ENCODE data around the gene SAFB.

Gene SAFB

GRCh38 chr19:5628919-5629481, 6.1 kb downstream of the SAFB start:
- no peak for FAIRE-seq

- FAIRE-seq, result no peak
Observed at GRCh38 chr19:5631567-5632240, 8.8 kb downstream of the SAFB start.

GRCh38 chr19:5632241-5632612, 9.3 kb downstream of the SAFB start:
- FAIRE-seq, result no peak

- FAIRE-seq, result no peak
Observed at GRCh38 chr19:5632657-5633056, 9.8 kb downstream of the SAFB start.

- FAIRE-seq, result no peak
Observed at GRCh38 chr19:5635427-5635826, 12.5 kb downstream of the SAFB start.

GRCh38 chr19:5637971-5638370, 15.1 kb downstream of the SAFB start:
- FAIRE-seq, result no peak

GRCh38 chr19:5641171-5641570, 18.3 kb downstream of the SAFB start:
- FAIRE-seq, result no peak

- FAIRE-seq, result no peak
Observed at GRCh38 chr19:5642204-5642603, 19.3 kb downstream of the SAFB start.

GRCh38 chr19:5643060-5643459, 20.2 kb downstream of the SAFB start:
- no peak for FAIRE-seq

- no peak for FAIRE-seq
Observed at GRCh38 chr19:5644037-5644436, 21.2 kb downstream of the SAFB start.

- FAIRE-seq, result peak; percentile 95
Observed at GRCh38 chr19:5645409-5645808, 22.5 kb downstream of the SAFB start.

GRCh38 chr19:5646703-5647102, 23.8 kb downstream of the SAFB start:
- no peak for FAIRE-seq

- FAIRE-seq, result no peak
Observed at GRCh38 chr19:5648464-5648863, 25.6 kb downstream of the SAFB start.

GRCh38 chr19:5651361-5651760, 28.5 kb downstream of the SAFB start:
- no peak for FAIRE-seq

- FAIRE-seq, result no peak
Observed at GRCh38 chr19:5652261-5652660, 29.4 kb downstream of the SAFB start.

GRCh38 chr19:5654931-5655330, 32.0 kb downstream of the SAFB start:
- no peak for FAIRE-seq

- no peak for FAIRE-seq
Observed at GRCh38 chr19:5655412-5655811, 32.5 kb downstream of the SAFB start.

- FAIRE-seq, result no peak
Observed at GRCh38 chr19:5661483-5661882, 38.6 kb downstream of the SAFB start.

- no peak for FAIRE-seq
Observed at GRCh38 chr19:5663904-5664303, 41.0 kb downstream of the SAFB start.

GRCh38 chr19:5664515-5664914, 41.6 kb downstream of the SAFB start:
- no peak for FAIRE-seq

- peak; percentile 60 for FAIRE-seq
Observed at GRCh38 chr19:5665781-5666513, 43.1 kb downstream of the SAFB start.

- no peak for FAIRE-seq
Observed at GRCh38 chr19:5666921-5667610, 44.2 kb downstream of the SAFB start.

- FAIRE-seq, result no peak
Observed at GRCh38 chr19:5667751-5668271, 44.9 kb downstream of the SAFB start.

- FAIRE-seq, result no peak
Observed at GRCh38 chr19:5669212-5669611, 46.3 kb downstream of the SAFB start.
